Peyer's patch (tissue), 4 donors: ENCODE results near the gene PRAMEF10. TPM values are rescaled to one million over a fixed set of nuclear protein-coding genes. Genes with fewer than 3 reads are reported as not detected.
"Not testable (repeated sequence)": the region's sequence is repeated elsewhere in the genome, so short reads cannot be mapped to it uniquely, and the experiment has no call there.

ENCODE experiments used
- DNase-seq, 3 donors: peaks; one replicate each; pipeline ENCODE4 v3.0.0-alpha.2; 2017 to 2019
- H3K27ac ChIP-seq, 4 donors: fragments of 200-600 bp; sonication (generic); one replicate each; pipeline ENCODE4 v1.5.1; 2016 to 2019
- H3K27me3 ChIP-seq, 2 donors: fragments of 200-600 bp; sonication (generic); one replicate each; pipeline ENCODE4 v1.5.1; 2019
- H3K36me3 ChIP-seq, 3 donors: fragments of 200-600 bp; sonication (generic); one replicate each; pipeline ENCODE4 v1.5.1; 2016 to 2019
- H3K4me1 ChIP-seq, 4 donors: fragments of 200-600 bp; sonication (generic); one replicate each; pipeline ENCODE4 v1.5.1; 2016 to 2019
- H3K4me3 ChIP-seq, 4 donors: fragments of 200-600 bp; sonication (generic); 1 replicate in 3 of 4; 2 replicates in 1 of 4; pipeline ENCODE4 v1.5.1; 2016 to 2019; ENCODE audit warnings: mild to moderate bottlenecking in 1 of 4
- H3K9me3 ChIP-seq, 4 donors: fragments of 200-600 bp; sonication (generic); one replicate each; pipeline ENCODE4 v1.5.1; 2016 to 2019; ENCODE audit warnings: mild to moderate bottlenecking in 1 of 4
- total RNA-seq, 4 donors: library from RNA; depleted of rRNA; stranded (reverse); fragments of >200 nt; gene quantifications; one replicate each; pipeline ENCODE4 v1.1.0, GENCODE V29; 2016

The PRAMEF10 gene, protein sequence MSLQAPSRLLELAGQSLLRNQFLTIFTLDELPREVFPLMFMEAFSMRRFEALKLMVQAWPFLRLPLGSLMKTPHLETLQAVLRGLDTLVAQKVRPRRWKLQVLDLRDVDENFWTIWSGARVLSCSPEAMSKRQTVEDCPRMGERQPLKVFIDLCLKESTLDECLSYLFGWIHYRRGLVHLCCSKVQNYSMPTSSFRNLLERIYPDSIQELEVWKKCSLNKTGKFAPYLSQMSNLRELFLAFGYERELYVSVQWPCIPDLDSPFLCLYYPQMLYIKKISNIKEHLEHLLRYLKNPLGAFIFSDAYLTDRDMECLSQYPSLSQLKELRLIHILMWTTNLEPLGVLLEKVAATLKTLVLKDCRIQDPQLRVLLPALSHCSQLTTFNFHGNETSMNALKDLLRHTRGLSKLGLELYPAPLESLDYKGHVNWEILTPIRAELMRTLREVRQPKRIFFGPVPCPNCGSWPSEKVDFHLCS
- total RNA-seq = not detected

DNA sequence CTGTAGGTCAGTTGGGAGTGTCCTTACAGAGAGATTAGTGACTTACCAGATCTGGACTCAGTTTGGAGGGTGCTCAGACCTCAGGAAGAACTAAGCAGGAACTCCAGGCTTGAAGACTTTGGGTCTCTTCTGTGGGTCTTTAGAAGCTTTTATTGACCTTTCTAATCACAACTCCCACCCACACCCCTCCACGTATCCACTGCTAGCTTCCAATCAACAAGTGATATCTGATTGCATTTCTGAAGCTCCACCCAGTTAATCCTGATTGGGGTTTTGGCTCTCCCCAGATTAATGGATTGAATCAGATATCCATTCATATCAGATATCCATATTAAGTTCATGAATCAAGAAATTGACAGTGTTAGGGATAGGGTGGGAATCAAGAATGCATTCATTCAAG, at the start of gene PRAMEF10:
TSS of gene PRAMEF10 (minus strand) at position 101 of the 400 bp plus-strand sequence. CDS start 2,423 bp downstream, outside the sequence.
- not testable (repeated sequence) for H3K4me3 ChIP-seq, H3K27me3 ChIP-seq, DNase-seq, H3K4me1 ChIP-seq, H3K9me3 ChIP-seq, H3K27ac ChIP-seq, H3K36me3 ChIP-seq

DNA sequence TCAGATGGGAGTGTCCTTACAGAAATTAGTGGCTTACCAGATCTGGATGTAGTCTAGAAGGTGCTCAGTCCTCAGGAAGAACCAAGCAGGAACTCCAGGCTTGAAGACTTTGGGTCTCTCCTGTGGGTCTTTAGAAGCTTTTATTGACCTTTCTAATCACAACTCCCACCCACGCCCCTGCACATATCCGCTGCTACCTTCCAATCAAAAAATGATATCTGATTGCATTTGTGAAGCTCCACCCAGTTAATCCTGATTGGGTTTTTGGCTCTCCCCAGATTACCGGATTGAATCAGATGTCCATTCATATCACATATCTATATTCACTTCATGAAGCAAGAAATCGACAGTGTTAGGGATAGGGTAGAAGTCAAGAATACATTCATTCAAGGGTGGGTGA, 49.4 kb upstream of the PRAMEF10 start, which contains the start of gene PRAMEF6:
TSS of gene PRAMEF6 (minus strand) at position 101 of the 400 bp plus-strand sequence. CDS start 5,062 bp downstream, outside the sequence.
- H3K4me1 ChIP-seq, H3K27me3 ChIP-seq, H3K27ac ChIP-seq, H3K9me3 ChIP-seq, H3K36me3 ChIP-seq, H3K4me3 ChIP-seq, DNase-seq: not testable (repeated sequence)

DNA sequence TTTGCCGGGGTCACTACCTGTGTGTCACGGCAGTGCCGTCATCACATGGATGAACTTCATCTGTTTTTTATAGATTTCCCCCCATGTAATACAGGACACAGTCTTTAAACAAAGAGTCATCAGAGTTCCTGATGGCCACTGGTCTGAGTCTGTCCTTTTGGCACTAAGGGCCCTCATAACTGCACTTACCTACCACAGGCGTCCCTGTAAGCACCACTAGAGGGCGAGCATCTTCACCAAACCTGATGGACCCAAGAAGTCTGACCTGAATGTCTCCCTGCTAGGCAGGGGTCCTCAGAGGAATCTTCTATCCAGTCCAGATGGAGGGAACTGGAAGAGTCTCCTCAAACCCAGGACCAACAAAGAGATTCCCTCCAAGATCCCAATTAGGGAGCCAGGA, 26.3 kb upstream of the PRAMEF10 start:
- DNase-seq, H3K27ac ChIP-seq, H3K4me1 ChIP-seq, H3K4me3 ChIP-seq, H3K36me3 ChIP-seq, H3K9me3 ChIP-seq, H3K27me3 ChIP-seq: not testable (repeated sequence)

DNA sequence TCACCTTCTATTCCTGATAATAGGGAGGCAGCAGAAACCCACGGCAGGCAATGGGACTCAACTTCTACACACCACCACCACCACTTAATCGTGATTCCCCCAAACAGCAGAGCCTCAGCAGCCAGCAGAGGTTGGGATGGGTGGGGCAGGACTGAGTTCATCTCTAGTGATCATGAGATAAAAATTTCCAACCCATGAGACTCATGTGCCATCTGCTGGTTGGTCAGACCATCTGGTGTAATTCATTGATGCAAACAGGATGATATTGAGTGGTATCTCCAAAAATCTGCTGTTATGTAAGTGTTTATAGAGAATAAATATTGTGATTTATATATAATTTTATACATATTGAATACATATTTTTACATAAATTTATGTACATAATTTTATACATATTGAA, 23.7 kb upstream of the PRAMEF10 start:
- not testable (repeated sequence) for H3K4me1 ChIP-seq, H3K4me3 ChIP-seq, H3K27me3 ChIP-seq, H3K36me3 ChIP-seq, DNase-seq, H3K27ac ChIP-seq, H3K9me3 ChIP-seq

DNA sequence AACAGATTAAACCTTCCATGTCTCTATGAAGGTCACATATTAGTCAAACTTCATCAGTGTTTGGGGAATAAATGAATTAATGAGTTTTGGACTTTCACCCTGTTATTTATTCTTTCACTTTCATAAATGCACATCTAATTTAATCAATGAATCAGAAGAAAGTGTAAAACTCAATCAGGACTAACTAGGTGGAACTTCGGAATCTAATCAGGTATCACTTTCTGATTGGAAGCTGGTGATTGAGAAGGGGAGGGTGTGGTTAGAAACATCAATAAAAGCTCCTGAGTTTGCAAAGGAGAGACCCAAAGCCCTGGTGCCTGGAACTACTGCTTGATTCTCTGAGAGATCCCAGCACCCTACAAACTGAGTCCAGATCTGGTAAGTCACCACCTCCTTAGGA, 18.2 kb upstream of the PRAMEF10 start, which contains the start of gene PRAMEF7:
TSS of gene PRAMEF7 (plus strand) at position 301 of the 400 bp plus-strand sequence. CDS start 1,083 bp downstream, outside the sequence.
- not testable (repeated sequence) for H3K27me3 ChIP-seq, H3K27ac ChIP-seq, H3K4me1 ChIP-seq, H3K36me3 ChIP-seq, H3K9me3 ChIP-seq, H3K4me3 ChIP-seq, DNase-seq

DNA sequence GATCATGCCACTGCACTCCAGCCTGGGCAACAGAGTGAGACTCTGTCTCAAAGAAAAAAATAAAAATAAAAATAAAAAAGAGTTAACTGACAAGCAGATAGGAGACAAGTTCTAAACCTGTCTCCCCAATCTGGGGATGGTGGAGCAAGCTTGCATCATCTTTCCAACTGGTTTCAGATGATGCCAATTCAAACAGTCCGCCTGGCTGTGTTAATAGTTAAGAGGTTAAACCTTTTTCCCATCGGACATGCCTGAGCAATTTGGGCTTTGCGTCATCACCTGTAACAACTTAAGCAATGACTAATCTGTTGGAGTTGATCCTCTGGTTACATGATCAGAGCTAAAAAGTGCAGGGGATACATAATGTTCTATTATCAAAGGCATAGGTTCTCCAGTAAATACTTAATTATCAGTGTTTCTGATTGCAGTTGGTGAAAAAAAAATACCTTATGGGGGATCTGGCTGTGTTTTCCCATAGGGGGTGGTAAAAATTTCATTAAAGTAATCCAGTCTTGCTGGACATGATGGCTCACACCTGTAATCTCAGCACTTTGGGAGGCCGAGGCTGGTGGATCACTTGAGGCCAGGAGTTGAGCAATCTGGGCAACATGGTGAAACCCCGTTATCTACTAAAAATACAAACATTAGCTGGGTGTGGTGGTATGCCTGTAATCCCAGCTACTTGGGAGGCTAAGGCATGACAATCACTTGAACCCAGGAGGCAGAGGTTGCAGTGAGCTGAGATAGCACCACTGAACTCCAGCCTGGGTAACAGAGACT, 5.9 kb upstream of the PRAMEF10 start:
- not testable (repeated sequence) for DNase-seq, H3K27ac ChIP-seq, H3K36me3 ChIP-seq, H3K4me3 ChIP-seq, H3K4me1 ChIP-seq, H3K27me3 ChIP-seq, H3K9me3 ChIP-seq

DNA sequence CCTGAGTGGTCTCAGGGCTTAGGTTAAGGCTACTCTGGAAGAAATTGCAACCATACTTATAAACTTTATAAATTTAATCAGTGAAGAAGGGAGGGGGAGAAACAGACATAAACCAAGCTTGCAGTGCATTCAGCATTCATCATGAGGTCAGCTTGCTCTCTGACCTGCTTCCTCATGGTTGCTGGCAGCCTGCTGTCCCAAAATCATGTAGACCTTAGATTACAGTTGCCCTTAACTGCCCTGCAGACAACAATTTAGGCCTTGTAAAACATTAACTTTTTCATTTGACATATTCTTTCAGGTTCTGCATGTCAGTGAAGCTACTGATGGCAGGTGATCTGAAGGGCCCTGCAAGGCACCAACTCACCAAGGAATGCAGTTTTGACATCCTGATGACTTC, 1.1 kb upstream of the PRAMEF10 start:
- not testable (repeated sequence) for H3K4me1 ChIP-seq

DNA sequence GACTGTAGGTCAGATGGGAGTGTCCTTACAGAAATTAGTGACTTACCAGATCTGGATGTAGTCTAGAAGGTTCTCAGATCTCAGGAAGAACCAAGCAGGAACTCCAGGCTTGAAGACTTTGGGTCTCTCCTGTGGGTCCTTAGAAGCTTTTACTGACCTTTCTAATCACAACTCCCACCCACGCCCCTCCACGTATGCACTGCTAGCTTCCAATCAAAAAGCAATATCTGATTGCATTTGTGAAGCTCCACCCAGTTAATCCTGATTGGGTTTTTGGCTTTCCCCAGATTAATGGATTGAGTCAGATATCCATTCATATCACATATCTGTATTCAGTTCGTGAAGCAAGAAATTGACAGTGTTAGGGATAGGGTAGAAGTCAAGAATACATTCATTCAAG, 12.0 kb downstream of the PRAMEF10 start, which contains the start of gene PRAMEF4:
TSS of gene PRAMEF4 (minus strand) at position 101 of the 400 bp plus-strand sequence. CDS start 2,807 bp downstream, outside the sequence.
- not testable (repeated sequence) for DNase-seq, H3K27me3 ChIP-seq, H3K4me3 ChIP-seq, H3K27ac ChIP-seq, H3K36me3 ChIP-seq, H3K4me1 ChIP-seq, H3K9me3 ChIP-seq

More for the DNA sequence above, 1.1 kb upstream of the PRAMEF10 start:
- not testable (repeated sequence) for H3K27me3 ChIP-seq, DNase-seq, H3K9me3 ChIP-seq, H3K4me3 ChIP-seq, H3K27ac ChIP-seq, H3K36me3 ChIP-seq

DNA sequence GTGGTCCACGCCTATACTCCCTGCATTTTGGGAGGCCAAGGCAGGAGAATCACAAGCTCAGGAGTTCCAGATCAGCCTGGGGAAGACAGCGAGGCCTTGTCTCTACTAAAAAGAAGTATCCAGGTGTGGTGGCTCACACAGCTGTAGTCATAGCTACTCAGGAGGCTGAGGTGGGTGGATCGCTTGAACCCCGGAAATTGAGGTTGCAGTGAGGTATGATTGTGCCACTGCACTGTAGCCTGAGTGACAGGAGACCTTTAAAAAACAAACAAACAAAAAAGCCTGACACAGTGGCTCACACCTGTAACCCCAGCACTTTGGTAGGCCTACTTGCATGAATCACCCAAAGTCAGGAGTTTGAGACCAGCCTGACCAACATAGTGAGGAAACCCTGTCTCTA, 19.6 kb downstream of the PRAMEF10 start:
- H3K4me3 ChIP-seq, H3K27ac ChIP-seq, H3K9me3 ChIP-seq, DNase-seq, H3K27me3 ChIP-seq, H3K36me3 ChIP-seq, H3K4me1 ChIP-seq: not testable (repeated sequence)

DNA sequence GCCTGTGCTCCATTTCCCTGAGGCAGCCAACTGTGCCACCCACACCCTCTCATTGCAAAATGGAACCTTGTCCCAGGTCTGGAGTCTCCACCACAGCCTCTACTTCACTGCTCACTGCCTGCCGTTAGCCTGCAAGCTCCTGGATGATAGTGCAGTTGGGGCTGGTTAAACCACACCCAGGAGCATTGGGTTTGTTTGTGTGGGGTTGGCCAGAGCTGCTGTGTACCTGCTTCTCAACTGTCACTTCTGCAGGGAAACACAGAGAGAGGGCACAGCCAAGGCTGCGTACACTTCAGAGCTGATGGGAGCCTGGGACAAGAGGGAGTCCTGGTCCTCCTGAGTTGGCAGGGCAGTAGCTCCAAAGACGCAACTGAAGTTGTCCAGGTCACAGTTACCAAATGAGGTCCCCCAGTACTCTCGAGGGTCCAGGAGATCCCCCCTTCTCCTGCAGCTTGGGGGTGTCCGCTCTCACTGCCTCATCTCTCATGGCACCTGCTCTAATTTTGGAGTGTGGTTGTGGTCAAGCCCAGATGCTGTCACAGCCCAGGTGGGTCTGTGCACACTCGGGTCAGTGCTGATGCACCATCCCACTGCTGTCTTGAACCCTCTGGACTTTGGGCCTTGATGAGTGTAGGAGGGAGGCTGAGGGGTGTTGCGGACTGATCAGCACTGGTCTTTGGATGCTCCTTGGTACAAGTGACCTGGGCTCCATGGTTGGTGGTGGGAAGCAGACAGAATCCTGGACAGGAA, 34.8 kb downstream of the PRAMEF10 start:
- not testable (repeated sequence) for H3K4me3 ChIP-seq, H3K36me3 ChIP-seq, H3K27ac ChIP-seq, H3K27me3 ChIP-seq, H3K9me3 ChIP-seq, H3K4me1 ChIP-seq, DNase-seq

DNA sequence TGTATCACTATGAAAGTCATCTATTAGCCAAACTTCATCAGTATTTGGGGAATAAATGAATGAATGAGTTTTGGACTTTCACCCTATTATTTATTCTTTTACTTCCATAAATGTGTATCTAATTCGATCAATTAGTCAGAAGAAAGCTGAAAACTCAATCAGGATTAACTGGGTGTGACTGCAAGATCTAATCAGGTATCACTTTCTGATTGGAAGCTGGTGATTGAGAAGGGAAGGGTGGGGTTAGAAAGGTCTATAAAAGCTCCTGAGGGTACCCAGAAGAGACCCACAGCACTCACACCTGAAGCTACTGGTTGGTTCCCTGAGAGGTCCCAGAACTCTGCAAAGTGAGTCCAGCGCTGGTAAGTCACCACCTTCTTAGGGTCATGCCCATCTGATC, 41.3 kb downstream of the PRAMEF10 start, which contains the start of gene PRAMEF2:
TSS of gene PRAMEF2 (plus strand) at position 301 of the 400 bp plus-strand sequence. CDS start 1,924 bp downstream, outside the sequence.
- not testable (repeated sequence) for H3K4me1 ChIP-seq, H3K36me3 ChIP-seq, H3K27me3 ChIP-seq, H3K27ac ChIP-seq, H3K9me3 ChIP-seq, DNase-seq, H3K4me3 ChIP-seq
